NCI-H1930 (cell line): ENCODE data around the gene ATP2B1.
"Not testable (repeated sequence)": the region's sequence is repeated elsewhere in the genome, so short reads cannot be mapped to it uniquely, and the experiment has no call there.

Experiments
- DNase-seq, 2 experiments: peaks; one replicate each; lab custom pipeline; 2025; lab: John Stamatoyannopoulos, UW

ATP2B1 gene

GRCh38 chr12:89712706-89713105 is 4.1 kb upstream of the ATP2B1 start:
- DNase-seq = no peak

GRCh38 chr12:89710873-89711750 is 2.5 kb upstream of the ATP2B1 start:
- DNase-seq = no peak

GRCh38 chr12:89709995-89710872 is 1.6 kb upstream of the ATP2B1 start:
- DNase-seq = peak in 1 of 2 experiments; percentile 25

GRCh38 chr12:89709157-89709994 is 738 bp upstream of the ATP2B1 start:
- DNase-seq = peak; percentile 95 to 96

- no peak for DNase-seq
Observed at GRCh38 chr12:89707703-89708564, 704 bp downstream of the ATP2B1 start.

GRCh38 chr12:89706986-89707702 is 1.5 kb downstream of the ATP2B1 start:
- no peak for DNase-seq

GRCh38 chr12:89706551-89706950 is 2.1 kb downstream of the ATP2B1 start:
- DNase-seq = no peak

- no peak for DNase-seq
Observed at GRCh38 chr12:89704457-89704856, 4.2 kb downstream of the ATP2B1 start.

GRCh38 chr12:89703768-89704167 is 4.9 kb downstream of the ATP2B1 start:
- no peak for DNase-seq

- DNase-seq = no peak
Observed at GRCh38 chr12:89702503-89702902, 6.1 kb downstream of the ATP2B1 start.

- DNase-seq = no peak
Observed at GRCh38 chr12:89701606-89702206, 6.9 kb downstream of the ATP2B1 start.

- no peak for DNase-seq
Observed at GRCh38 chr12:89700191-89700810, 8.3 kb downstream of the ATP2B1 start.

GRCh38 chr12:89698607-89699006 is 10.0 kb downstream of the ATP2B1 start:
- DNase-seq = no peak

GRCh38 chr12:89697728-89698127 is 10.9 kb downstream of the ATP2B1 start:
- DNase-seq = not testable (repeated sequence)

- no peak for DNase-seq
Observed at GRCh38 chr12:89697296-89697695, 11.3 kb downstream of the ATP2B1 start.

GRCh38 chr12:89695830-89696229 is 12.8 kb downstream of the ATP2B1 start:
- DNase-seq = no peak

GRCh38 chr12:89695100-89695499 is 13.5 kb downstream of the ATP2B1 start:
- no peak for DNase-seq

GRCh38 chr12:89694542-89694941 is 14.1 kb downstream of the ATP2B1 start:
- no peak for DNase-seq

- no peak for DNase-seq
Observed at GRCh38 chr12:89693639-89694202, 14.9 kb downstream of the ATP2B1 start.
